Thyroid gland (tissue), 4 donors: ENCODE data around the gene FKBP15.

Experiments
- POLR2A ChIP-seq, 2 donors: fragments of 450-650 bp; IDR thresholded peaks; one replicate each; pipeline ENCODE4 v1.6.1; 2017; ENCODE audit warnings: antibody characterized with exemption in 2 of 2, mild to moderate bottlenecking in 2 of 2, moderate library complexity in 1 of 2
- TF ChIP-seq, protein P1 (sequence below), 6 experiments: fragments of 200-600 bp in 3 of 6; fragments of 450-650 bp in 3 of 6; sonication (generic) in 3 of 6; IDR thresholded peaks; one replicate each; pipeline ENCODE4 v1.5.1; 2016 to 2019; ENCODE audit warnings: antibody characterized with exemption in 6 of 6, mild to moderate bottlenecking in 2 of 6, inconsistent platforms in 1 of 6, moderate library complexity in 1 of 6

DNA sequence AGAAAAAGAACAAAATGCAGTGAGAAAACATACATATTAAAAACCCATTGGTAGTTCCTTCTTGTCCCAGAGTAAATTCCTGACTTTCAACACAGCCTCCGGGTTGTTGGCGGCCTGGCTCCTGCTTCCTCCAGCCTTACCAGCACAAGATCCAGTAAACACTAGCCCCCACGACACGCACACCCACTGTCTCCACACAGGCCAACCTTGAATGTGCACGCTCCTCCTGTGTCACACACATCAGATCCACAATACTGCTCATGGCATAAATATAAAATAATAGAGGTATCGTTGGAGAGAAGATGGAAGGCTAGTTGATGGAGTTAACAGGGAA lies 72.7 kb downstream of the FKBP15 start:
- TF ChIP-seq, protein P1, sequence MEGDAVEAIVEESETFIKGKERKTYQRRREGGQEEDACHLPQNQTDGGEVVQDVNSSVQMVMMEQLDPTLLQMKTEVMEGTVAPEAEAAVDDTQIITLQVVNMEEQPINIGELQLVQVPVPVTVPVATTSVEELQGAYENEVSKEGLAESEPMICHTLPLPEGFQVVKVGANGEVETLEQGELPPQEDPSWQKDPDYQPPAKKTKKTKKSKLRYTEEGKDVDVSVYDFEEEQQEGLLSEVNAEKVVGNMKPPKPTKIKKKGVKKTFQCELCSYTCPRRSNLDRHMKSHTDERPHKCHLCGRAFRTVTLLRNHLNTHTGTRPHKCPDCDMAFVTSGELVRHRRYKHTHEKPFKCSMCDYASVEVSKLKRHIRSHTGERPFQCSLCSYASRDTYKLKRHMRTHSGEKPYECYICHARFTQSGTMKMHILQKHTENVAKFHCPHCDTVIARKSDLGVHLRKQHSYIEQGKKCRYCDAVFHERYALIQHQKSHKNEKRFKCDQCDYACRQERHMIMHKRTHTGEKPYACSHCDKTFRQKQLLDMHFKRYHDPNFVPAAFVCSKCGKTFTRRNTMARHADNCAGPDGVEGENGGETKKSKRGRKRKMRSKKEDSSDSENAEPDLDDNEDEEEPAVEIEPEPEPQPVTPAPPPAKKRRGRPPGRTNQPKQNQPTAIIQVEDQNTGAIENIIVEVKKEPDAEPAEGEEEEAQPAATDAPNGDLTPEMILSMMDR (IDR thresholded peaks at IDR 0.05) = no peak
- no peak for TF ChIP-seq POLR2A (IDR thresholded peaks at IDR 0.05)
